Breast epithelium (tissue), 3 donors: ENCODE measurements around the gene LMTK2.

Source experiments
- CTCF ChIP-seq, 3 donors: fragments of 450-650 bp; IDR thresholded peaks; one replicate each; pipeline ENCODE4 v1.5.1; 2016 to 2017; ENCODE audit warnings: antibody characterized with exemption in 3 of 3, mild to moderate bottlenecking in 3 of 3, moderate library complexity in 3 of 3
- POLR2A ChIP-seq: fragments of 450-650 bp; IDR thresholded peaks from one replicate; pipeline ENCODE4 v1.6.1; 2016; ENCODE audit warnings: antibody characterized with exemption, mild to moderate bottlenecking, moderate library complexity
- POLR2AphosphoS5 ChIP-seq, 3 donors: sonication (generic); formaldehyde crosslinking; IDR thresholded peaks; one replicate each; pipeline ENCODE4 v1.6.1; 2017; ENCODE audit warnings: antibody characterized with exemption in 3 of 3

GRCh38 chr7:98058186-98058585, 48.5 kb upstream of the LMTK2 start:
- TF ChIP-seq CTCF (IDR thresholded peaks at IDR 0.05), result no peak
- no peak for TF ChIP-seq POLR2A
- TF ChIP-seq POLR2AphosphoS5 (IDR thresholded peaks at IDR 0.05), result no peak
